Fibroblast of lung (primary cell): Measurements from ENCODE around the gene LRRC66. TPM values are rescaled to one million over a fixed set of nuclear protein-coding genes. Genes with fewer than 3 reads are reported as not detected.

Experiments used
- DNase-seq, 2 donors: peaks; one replicate each; pipeline versions ENCODE4 v3.0.0 to v3.0.0-alpha.2; 2010; ENCODE audit warnings: low read depth in 2 of 2
- H2AFZ ChIP-seq: 2 replicates; pipeline ENCODE4 v1.5.1; 2012; ENCODE audit warnings: low read length, control low read depth, inconsistent platforms
- H3K27ac ChIP-seq: 2 replicates; pipeline ENCODE4 v1.5.1; 2011; ENCODE audit warnings: low read length, control low read depth; ENCODE audit not compliant: insufficient read depth
- H3K27me3 ChIP-seq: 2 replicates; pipeline ENCODE4 v1.5.1; 2011; ENCODE audit warnings: mild to moderate bottlenecking, low read length; ENCODE audit not compliant: control insufficient read depth, insufficient read depth
- H3K36me3 ChIP-seq: 2 replicates; pipeline ENCODE4 v1.5.1; 2011; ENCODE audit warnings: low read length; ENCODE audit not compliant: control insufficient read depth, insufficient read depth
- H3K4me1 ChIP-seq: 2 replicates; pipeline ENCODE4 v1.5.1; 2011; ENCODE audit warnings: low read length; ENCODE audit not compliant: control insufficient read depth, insufficient read depth; ENCODE audit errors: extremely low read depth
- H3K4me2 ChIP-seq: 2 replicates; pipeline ENCODE4 v1.5.1; 2011; ENCODE audit warnings: low read length, control low read depth; ENCODE audit not compliant: insufficient read depth; ENCODE audit errors: extremely low read depth
- H3K4me3 ChIP-seq, 4 experiments: fragments of 200-600 bp in 1 of 4; sonication (generic) in 1 of 4; replicated peaks in 1 of 4; 2 replicates each; pipeline ENCODE4 v1.5.1; 2011 to 2016; ENCODE audit warnings: low read length in 4 of 4, low read depth in 3 of 4, mild to moderate bottlenecking in 3 of 4, control low read depth in 2 of 4, inconsistent platforms in 1 of 4, mixed read lengths in 1 of 4; ENCODE audit not compliant: insufficient read depth in 1 of 4; ENCODE audit errors: control extremely low read depth in 1 of 4
- H3K79me2 ChIP-seq: 2 replicates; pipeline ENCODE4 v1.5.1; 2012; ENCODE audit warnings: mild to moderate bottlenecking, low read length, inconsistent platforms; ENCODE audit not compliant: control insufficient read depth, insufficient read depth
- H3K9ac ChIP-seq: 2 replicates; pipeline ENCODE4 v1.5.1; 2011; ENCODE audit warnings: mild to moderate bottlenecking, low read length, control low read depth; ENCODE audit not compliant: insufficient read depth
- H3K9me3 ChIP-seq: 2 replicates; pipeline ENCODE4 v1.5.1; 2012; ENCODE audit warnings: low read depth, low read length; ENCODE audit not compliant: control insufficient read depth, insufficient read depth
- H4K20me1 ChIP-seq: 2 replicates; pipeline ENCODE4 v1.5.1; 2011; ENCODE audit warnings: low read length; ENCODE audit not compliant: control insufficient read depth, insufficient read depth; ENCODE audit errors: extremely low read depth
- CTCF ChIP-seq, 2 donors: IDR thresholded peaks in 1 of 2; conservative IDR thresholded peaks in 1 of 2; 1 replicate in 1 of 2; 2 replicates in 1 of 2; pipeline ENCODE4 v1.5.1; 2011 to 2012; ENCODE audit warnings: low read length in 2 of 2, control low read depth in 1 of 2, inconsistent platforms in 1 of 2, low read depth in 1 of 2, mild to moderate bottlenecking in 1 of 2
- EZH2 ChIP-seq: IDR thresholded peaks from 2 replicates; pipeline ENCODE4 v1.5.1; 2012; ENCODE audit warnings: low read length, control low read depth, mild to moderate bottlenecking; ENCODE audit errors: missing control alignments
- polyA plus RNA-seq, 2 donors: library from polyadenylated mRNA; depleted of rRNA in 1 of 2; stranded (reverse) in 1 of 2; unstranded in 1 of 2; fragments of >200 nt; gene quantifications; 2 replicates each; pipeline ENCODE4 v1.2.1, GENCODE V29; 2011 to 2012; ENCODE audit warnings: missing spikeins in 1 of 2
- total RNA-seq: library from RNA; depleted of rRNA; stranded (reverse); fragments of >200 nt; gene quantifications from 2 replicates; pipeline ENCODE4 v1.2.1, GENCODE V29; 2014

The LRRC66 gene
- total and polyA plus RNA-seq, 2 donors (not counting 1 experiment from before 2014, with no cell fraction given), result 0.17 to 0.83 TPM

- Histone ChIP-seq H3K9ac (no peak overlapping the region), H2AFZ (no peak overlapping the region), H3K9me3 (no peaks in the 10 kb centered on the region), H3K4me2 (no peak overlapping the region), H4K20me1 (no peaks in the 10 kb centered on the region), H3K36me3 (no peaks in the 10 kb centered on the region), H3K4me1 (no peaks in the 10 kb centered on the region), H3K27me3 (no peaks in the 10 kb centered on the region), H3K27ac (no peak overlapping the region), H3K79me2 (no peaks in the 10 kb centered on the region), H3K4me3 (no peak overlapping the region)
- no peak for DNase-seq
- no peak for TF ChIP-seq EZH2
- no peak for TF ChIP-seq CTCF (conservative IDR thresholded peaks at IDR 0.05 in 1 of 2, IDR thresholded peaks at IDR 0.05 in 1 of 2; ENCODE audit: low read depth in 1 of 2, low read length in 2 of 2)
Measured at GRCh38 chr4:51997647-51998046, 22.5 kb downstream of the LRRC66 start.

DNA sequence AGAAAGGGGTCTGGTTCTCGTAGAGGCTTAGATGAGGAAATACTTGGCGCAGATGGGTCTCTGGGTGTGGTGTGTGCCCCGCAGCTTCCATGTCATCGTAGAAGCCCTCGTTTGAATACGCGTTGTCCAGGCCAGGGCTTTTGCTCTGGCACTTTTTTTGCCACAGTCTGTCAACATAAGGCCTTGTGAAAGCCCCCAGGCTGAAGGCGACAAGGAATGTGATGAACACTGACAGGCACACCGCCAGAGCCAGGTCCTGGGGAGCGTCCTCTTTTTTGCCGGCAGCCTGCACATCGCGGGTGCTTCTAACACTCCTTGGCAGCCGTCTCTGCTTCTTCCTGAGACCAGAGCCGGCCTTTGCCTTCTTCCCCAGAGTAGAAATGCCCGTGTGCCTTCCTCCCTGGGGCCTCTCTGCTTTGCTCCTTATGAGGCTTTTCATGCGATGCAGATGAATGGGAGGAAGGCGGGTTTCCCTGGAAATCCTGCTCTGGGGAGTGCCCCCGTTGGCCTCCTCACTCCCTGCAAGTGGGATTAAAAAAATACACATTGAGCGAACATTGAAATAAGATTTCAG, 24.4 kb downstream of the LRRC66 start:
- H4K20me1 ChIP-seq, result no peaks in the 10 kb centered on the region
- no peak overlapping the region for H3K27ac ChIP-seq
- DNase-seq, result no peak
- H3K9me3 ChIP-seq, result no peaks in the 10 kb centered on the region
- no peaks in the 10 kb centered on the region for H3K79me2 ChIP-seq
- no peaks in the 10 kb centered on the region for H3K27me3 ChIP-seq
- H3K4me2 ChIP-seq, result no peak overlapping the region
- no peak overlapping the region for H3K9ac ChIP-seq
- H3K4me3 ChIP-seq, result no peak overlapping the region
- H3K4me1 ChIP-seq, result no peaks in the 10 kb centered on the region
- no peak for TF ChIP-seq EZH2
- no peak for TF ChIP-seq CTCF (conservative IDR thresholded peaks at IDR 0.05 in 1 of 2, IDR thresholded peaks at IDR 0.05 in 1 of 2; ENCODE audit: low read depth in 1 of 2, low read length in 2 of 2)
- no peaks in the 10 kb centered on the region for H3K36me3 ChIP-seq
- H2AFZ ChIP-seq, result no peak overlapping the region

GRCh38 chr4:51965862-51966261, 54.3 kb downstream of the LRRC66 start:
- H3K4me3 ChIP-seq, result no peak overlapping the region
- no peak overlapping the region for H3K9ac ChIP-seq
- no peaks in the 10 kb centered on the region for H3K27me3 ChIP-seq
- no peak for TF ChIP-seq EZH2
- no peak for TF ChIP-seq CTCF (conservative IDR thresholded peaks at IDR 0.05 in 1 of 2, IDR thresholded peaks at IDR 0.05 in 1 of 2; ENCODE audit: low read depth in 1 of 2, low read length in 2 of 2)
- DNase-seq, result no peak
- H3K4me1 ChIP-seq, result no peaks in the 10 kb centered on the region
- H3K36me3 ChIP-seq, result no peaks in the 10 kb centered on the region
- H4K20me1 ChIP-seq, result no peaks in the 10 kb centered on the region
- H3K4me2 ChIP-seq, result no peak overlapping the region
- no peak overlapping the region for H3K27ac ChIP-seq
- no peaks in the 10 kb centered on the region for H3K9me3 ChIP-seq
- no peak overlapping the region for H2AFZ ChIP-seq
- no peaks in the 10 kb centered on the region for H3K79me2 ChIP-seq
